Ishikawa (cell line): ENCODE results near the gene ZNF385C.

Experiments
- CEBPB ChIP-seq: IDR thresholded peaks from 2 replicates; pipeline ENCODE4 v1.6.1; 2012
- CREB1 ChIP-seq: IDR thresholded peaks from 2 replicates; pipeline ENCODE4 v1.6.1; 2012; ENCODE audit warnings: low read depth
- EP300 ChIP-seq: IDR thresholded peaks from 2 replicates; pipeline ENCODE4 v1.6.1; 2012; ENCODE audit warnings: borderline replicate concordance
- MAX ChIP-seq: IDR thresholded peaks from 2 replicates; pipeline ENCODE4 v1.6.1; 2012
- RAD21 ChIP-seq: IDR thresholded peaks from 2 replicates; pipeline ENCODE4 v1.6.1; 2012; ENCODE audit warnings: low read depth
- REST ChIP-seq: IDR thresholded peaks from 2 replicates; pipeline ENCODE4 v1.6.1; 2012; ENCODE audit warnings: low read depth, mild to moderate bottlenecking
- TAF1 ChIP-seq: IDR thresholded peaks from 2 replicates; pipeline ENCODE4 v1.6.1; 2012; ENCODE audit warnings: low read depth, mild to moderate bottlenecking
- TCF12 ChIP-seq: IDR thresholded peaks from 2 replicates; pipeline ENCODE4 v1.6.1; 2012; ENCODE audit warnings: low read depth
- USF1 ChIP-seq: IDR thresholded peaks from 2 replicates; pipeline ENCODE4 v1.6.1; 2012
- ZBTB7A ChIP-seq: IDR thresholded peaks from 2 replicates; pipeline ENCODE4 v1.6.1; 2012; ENCODE audit warnings: low read depth

- TF ChIP-seq EP300 (no peak), CREB1 (no peak), REST (no peak), RAD21 (no peak), TAF1 (no peak), ZBTB7A (no peak), USF1 (no peak), MAX (no peak), TCF12 (no peak), CEBPB (no peak)
Observed at GRCh38 chr17:42051645-42052044, 46.6 kb downstream of the ZNF385C start.
